ENCODE data around the gene ZRANB2.

Gene ZRANB2

DNA sequence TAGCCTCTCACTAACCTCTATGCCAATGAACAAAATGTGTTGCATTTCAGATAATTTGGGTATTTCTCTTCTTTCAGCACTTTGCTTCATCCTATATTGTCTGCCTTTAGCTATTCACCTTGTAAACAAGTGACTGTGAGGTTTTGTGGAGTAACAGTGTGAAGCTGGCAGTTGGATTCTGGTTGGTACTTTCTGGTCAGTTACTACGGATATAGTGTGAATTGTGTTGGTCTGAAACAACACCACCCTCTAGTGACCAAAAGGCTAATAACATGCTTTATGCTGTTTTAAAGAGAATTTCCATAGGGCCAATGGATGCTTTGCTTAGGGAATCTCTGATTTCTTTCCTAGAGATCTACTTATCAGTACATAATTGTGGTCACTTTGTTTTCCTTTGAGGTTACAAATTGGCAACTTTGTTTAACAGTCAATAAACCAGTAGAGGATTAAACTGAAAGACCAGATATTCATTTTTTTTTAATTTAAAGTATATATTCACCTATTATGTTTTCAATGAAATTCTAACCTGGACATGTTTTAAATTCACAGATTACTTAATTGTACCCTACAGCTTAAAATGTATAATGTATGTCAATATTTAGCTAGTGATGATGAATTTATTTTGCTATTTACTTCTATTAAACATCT lies 30.8 kb downstream of the ZRANB2 start (continued):
- TF ChIP-seq, protein P1, sequence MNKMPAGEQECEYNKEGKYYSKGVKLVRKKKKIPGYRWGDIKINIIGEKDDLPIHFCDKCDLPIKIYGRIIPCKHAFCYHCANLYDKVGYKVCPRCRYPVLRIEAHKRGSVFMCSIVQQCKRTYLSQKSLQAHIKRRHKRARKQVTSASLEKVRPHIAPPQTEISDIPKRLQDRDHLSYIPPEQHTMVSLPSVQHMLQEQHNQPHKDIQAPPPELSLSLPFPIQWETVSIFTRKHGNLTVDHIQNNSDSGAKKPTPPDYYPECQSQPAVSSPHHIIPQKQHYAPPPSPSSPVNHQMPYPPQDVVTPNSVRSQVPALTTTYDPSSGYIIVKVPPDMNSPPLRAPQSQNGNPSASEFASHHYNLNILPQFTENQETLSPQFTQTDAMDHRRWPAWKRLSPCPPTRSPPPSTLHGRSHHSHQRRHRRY (tag by site-specific recombination; IDR thresholded peaks at IDR 0.05), result no peak
- TF ChIP-seq GLI4 (tag by site-specific recombination; IDR thresholded peaks at IDR 0.05), result no peak
- TF ChIP-seq ZNF132 (tag by site-specific recombination; IDR thresholded peaks at IDR 0.05; ENCODE audit: borderline replicate concordance), result no peak
- no peak for TF ChIP-seq ZNF521 (tag by site-specific recombination; IDR thresholded peaks at IDR 0.05)
- no peak for TF ChIP-seq ZNF768 (tag by site-specific recombination; IDR thresholded peaks at IDR 0.05)
- TF ChIP-seq ZFP69B (tag by site-specific recombination; IDR thresholded peaks at IDR 0.05), result no peak
- TF ChIP-seq ZNF76 (tag by site-specific recombination; IDR thresholded peaks at IDR 0.05; ENCODE audit: borderline replicate concordance, low read depth), result no peak
- TF ChIP-seq ZNF449 (tag by site-specific recombination; IDR thresholded peaks at IDR 0.05), result no peak
- TF ChIP-seq ZNF423 (tag by site-specific recombination; IDR thresholded peaks at IDR 0.05), result no peak
- no peak for TF ChIP-seq ZNF416 (tag by site-specific recombination; IDR thresholded peaks at IDR 0.05)
- TF ChIP-seq ZNF341 (tag by site-specific recombination; IDR thresholded peaks at IDR 0.05; ENCODE audit: low read depth), result no peak
- TF ChIP-seq ZNF302 (tag by site-specific recombination; IDR thresholded peaks at IDR 0.05; ENCODE audit: low read depth), result no peak
- no peak for TF ChIP-seq ZNF677 (tag by site-specific recombination; IDR thresholded peaks at IDR 0.05)
- TF ChIP-seq, protein P2, sequence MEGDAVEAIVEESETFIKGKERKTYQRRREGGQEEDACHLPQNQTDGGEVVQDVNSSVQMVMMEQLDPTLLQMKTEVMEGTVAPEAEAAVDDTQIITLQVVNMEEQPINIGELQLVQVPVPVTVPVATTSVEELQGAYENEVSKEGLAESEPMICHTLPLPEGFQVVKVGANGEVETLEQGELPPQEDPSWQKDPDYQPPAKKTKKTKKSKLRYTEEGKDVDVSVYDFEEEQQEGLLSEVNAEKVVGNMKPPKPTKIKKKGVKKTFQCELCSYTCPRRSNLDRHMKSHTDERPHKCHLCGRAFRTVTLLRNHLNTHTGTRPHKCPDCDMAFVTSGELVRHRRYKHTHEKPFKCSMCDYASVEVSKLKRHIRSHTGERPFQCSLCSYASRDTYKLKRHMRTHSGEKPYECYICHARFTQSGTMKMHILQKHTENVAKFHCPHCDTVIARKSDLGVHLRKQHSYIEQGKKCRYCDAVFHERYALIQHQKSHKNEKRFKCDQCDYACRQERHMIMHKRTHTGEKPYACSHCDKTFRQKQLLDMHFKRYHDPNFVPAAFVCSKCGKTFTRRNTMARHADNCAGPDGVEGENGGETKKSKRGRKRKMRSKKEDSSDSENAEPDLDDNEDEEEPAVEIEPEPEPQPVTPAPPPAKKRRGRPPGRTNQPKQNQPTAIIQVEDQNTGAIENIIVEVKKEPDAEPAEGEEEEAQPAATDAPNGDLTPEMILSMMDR (tag by site-specific recombination; IDR thresholded peaks at IDR 0.05), result peak; percentile 44; the same call in 1 of the 2 replicates
- no peak for TF ChIP-seq ZEB2 (tag by site-specific recombination; IDR thresholded peaks at IDR 0.05)
- TF ChIP-seq, protein P3, sequence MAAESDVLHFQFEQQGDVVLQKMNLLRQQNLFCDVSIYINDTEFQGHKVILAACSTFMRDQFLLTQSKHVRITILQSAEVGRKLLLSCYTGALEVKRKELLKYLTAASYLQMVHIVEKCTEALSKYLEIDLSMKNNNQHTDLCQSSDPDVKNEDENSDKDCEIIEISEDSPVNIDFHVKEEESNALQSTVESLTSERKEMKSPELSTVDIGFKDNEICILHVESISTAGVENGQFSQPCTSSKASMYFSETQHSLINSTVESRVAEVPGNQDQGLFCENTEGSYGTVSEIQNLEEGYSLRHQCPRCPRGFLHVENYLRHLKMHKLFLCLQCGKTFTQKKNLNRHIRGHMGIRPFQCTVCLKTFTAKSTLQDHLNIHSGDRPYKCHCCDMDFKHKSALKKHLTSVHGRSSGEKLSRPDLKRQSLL (tag by site-specific recombination; IDR thresholded peaks at IDR 0.05), result no peak
- TF ChIP-seq, protein P4, sequence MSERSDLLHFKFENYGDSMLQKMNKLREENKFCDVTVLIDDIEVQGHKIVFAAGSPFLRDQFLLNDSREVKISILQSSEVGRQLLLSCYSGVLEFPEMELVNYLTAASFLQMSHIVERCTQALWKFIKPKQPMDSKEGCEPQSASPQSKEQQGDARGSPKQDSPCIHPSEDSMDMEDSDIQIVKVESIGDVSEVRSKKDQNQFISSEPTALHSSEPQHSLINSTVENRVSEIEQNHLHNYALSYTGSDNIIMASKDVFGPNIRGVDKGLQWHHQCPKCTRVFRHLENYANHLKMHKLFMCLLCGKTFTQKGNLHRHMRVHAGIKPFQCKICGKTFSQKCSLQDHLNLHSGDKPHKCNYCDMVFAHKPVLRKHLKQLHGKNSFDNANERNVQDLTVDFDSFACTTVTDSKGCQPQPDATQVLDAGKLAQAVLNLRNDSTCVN (tag by site-specific recombination; optimal IDR thresholded peaks at IDR 0.05), result no peak
- peak; percentile 94 for TF ChIP-seq ZNF654 (tag by site-specific recombination; IDR thresholded peaks at IDR 0.05; ENCODE audit: low read depth)
- TF ChIP-seq ZNF544 (tag by site-specific recombination; IDR thresholded peaks at IDR 0.05), result no peak
- no peak for TF ChIP-seq AEBP2 (tag by site-specific recombination; IDR thresholded peaks at IDR 0.05; ENCODE audit: borderline replicate concordance)
- no peak for TF ChIP-seq ZBTB1 (tag by site-specific recombination; IDR thresholded peaks at IDR 0.05)
- TF ChIP-seq, protein P5, sequence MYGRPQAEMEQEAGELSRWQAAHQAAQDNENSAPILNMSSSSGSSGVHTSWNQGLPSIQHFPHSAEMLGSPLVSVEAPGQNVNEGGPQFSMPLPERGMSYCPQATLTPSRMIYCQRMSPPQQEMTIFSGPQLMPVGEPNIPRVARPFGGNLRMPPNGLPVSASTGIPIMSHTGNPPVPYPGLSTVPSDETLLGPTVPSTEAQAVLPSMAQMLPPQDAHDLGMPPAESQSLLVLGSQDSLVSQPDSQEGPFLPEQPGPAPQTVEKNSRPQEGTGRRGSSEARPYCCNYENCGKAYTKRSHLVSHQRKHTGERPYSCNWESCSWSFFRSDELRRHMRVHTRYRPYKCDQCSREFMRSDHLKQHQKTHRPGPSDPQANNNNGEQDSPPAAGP (tag by site-specific recombination; IDR thresholded peaks at IDR 0.05), result no peak
- TF ChIP-seq ZNF394 (tag by site-specific recombination; IDR thresholded peaks at IDR 0.05; ENCODE audit: borderline replicate concordance), result no peak
